H1 (cell line): Measurements from ENCODE around the gene MCM7. TPM values are rescaled to one million over a fixed set of nuclear protein-coding genes. Genes with fewer than 3 reads are reported as not detected.

Experiments
- CTCF ChIA-PET: fragments of 300-600 bp; sonication (Branson Sonifier 250); formaldehyde crosslinking; loops from one replicate; lab custom pipeline; 2021; ENCODE audit not compliant: partially characterized antibody; lab: Charles Lee
- POLR2A ChIA-PET: fragments of 300-600 bp; sonication (Branson Sonifier 250); formaldehyde crosslinking; loops from one replicate; lab custom pipeline; 2021; ENCODE audit warnings: inconsistent platforms; ENCODE audit not compliant: partially characterized antibody; lab: Charles Lee
- DNase-seq, 2 experiments: peaks; one replicate each; pipeline versions ENCODE4 v3.0.0 to v3.0.0-alpha.2; 2010 to 2022; ENCODE audit warnings: low spot score in 2 of 2, low read depth in 1 of 2, mixed read lengths in 1 of 2
- FAIRE-seq: peaks from 2 replicates; lab custom pipeline; 2011; peaks lifted over from hg19 to GRCh38; lab: Jason Lieb, UNC
- H2AFZ ChIP-seq: 2 replicates; pipeline ENCODE4 v1.8.1; 2012; ENCODE audit warnings: low read length, inconsistent platforms
- H2AK5ac ChIP-seq: 2 replicates; pipeline ENCODE4 v1.6.1; 2013; ENCODE audit warnings: low read depth, low read length
- H2BK120ac ChIP-seq: replicated peaks from 2 replicates; pipeline ENCODE3; 2013; ENCODE audit warnings: low read depth, low read length, inconsistent platforms
- H2BK12ac ChIP-seq: 2 replicates; pipeline ENCODE4 v1.6.1; 2013; ENCODE audit warnings: low read depth, low read length
- H2BK15ac ChIP-seq: 2 replicates; pipeline ENCODE4 v1.6.1; 2013; ENCODE audit warnings: low read length
- H2BK20ac ChIP-seq: 2 replicates; pipeline ENCODE4 v1.6.1; 2013; ENCODE audit warnings: low read length
- H2BK5ac ChIP-seq: 2 replicates; pipeline ENCODE4 v1.6.1; 2013; ENCODE audit warnings: low read depth, low read length
- H3K14ac ChIP-seq: 2 replicates; pipeline ENCODE4 v1.6.1; 2013; ENCODE audit warnings: inconsistent platforms; ENCODE audit not compliant: insufficient read length
- H3K18ac ChIP-seq: 2 replicates; pipeline ENCODE4 v1.6.1; 2013; ENCODE audit warnings: low read length; ENCODE audit errors: extremely low read depth
- H3K23ac ChIP-seq: 2 replicates; pipeline ENCODE4 v1.6.1; 2013; ENCODE audit warnings: inconsistent platforms; ENCODE audit not compliant: insufficient read length
- H3K23me2 ChIP-seq: 2 replicates; pipeline ENCODE4 v1.6.1; 2013; ENCODE audit warnings: low read depth, low read length
- H3K27ac ChIP-seq: 2 replicates; pipeline ENCODE4 v1.6.1; 2011; ENCODE audit warnings: low read depth, low read length, inconsistent platforms
- H3K27me3 ChIP-seq, 4 experiments: replicated peaks in 1 of 4; 1 replicate in 1 of 4; 2 replicates in 3 of 4; pipeline versions ENCODE4 v1.6.1 to v1.8.1; 2011 to 2013; ENCODE audit warnings: low read length in 3 of 4, mild to moderate bottlenecking in 3 of 4, inconsistent platforms in 2 of 4, mixed read lengths in 2 of 4, moderate library complexity in 1 of 4; ENCODE audit not compliant: control insufficient read depth in 3 of 4, insufficient read depth in 3 of 4; ENCODE audit errors: extremely low read depth in 1 of 4
- H3K36me3 ChIP-seq, 4 experiments: 2 replicates each; pipeline versions ENCODE4 v1.6.1 to v1.8.1; 2011 to 2013; ENCODE audit warnings: mild to moderate bottlenecking in 4 of 4, low read length in 3 of 4, moderate library complexity in 2 of 4, control low read depth in 1 of 4, inconsistent platforms in 1 of 4; ENCODE audit not compliant: insufficient read depth in 4 of 4, control insufficient read depth in 2 of 4
- H3K4ac ChIP-seq: replicated peaks from 2 replicates; pipeline ENCODE3; 2013; ENCODE audit warnings: low read length, low read depth, mixed read lengths, inconsistent platforms; ENCODE audit not compliant: insufficient read length
- H3K4me1 ChIP-seq, 4 experiments: replicated peaks in 1 of 4; 1 replicate in 1 of 4; 2 replicates in 3 of 4; pipeline versions ENCODE4 v1.6.1 to v1.8.1; 2011 to 2013; ENCODE audit warnings: low read length in 3 of 4, inconsistent platforms in 2 of 4, mixed read lengths in 1 of 4; ENCODE audit not compliant: insufficient read depth in 4 of 4, control insufficient read depth in 3 of 4
- H3K4me2 ChIP-seq, 2 experiments: 2 replicates each; pipeline versions ENCODE4 v1.6.1 to v1.8.1; 2011 to 2013; ENCODE audit warnings: low read depth in 2 of 2, low read length in 2 of 2, control low read depth in 1 of 2, inconsistent platforms in 1 of 2, mild to moderate bottlenecking in 1 of 2; ENCODE audit not compliant: insufficient read depth in 1 of 2
- H3K4me3 ChIP-seq, 4 experiments: fragments of 200-600, 300-600 bp in 1 of 4; sonication (generic), shearing (Covaris generic), sonication (Bioruptor Twin) in 1 of 4; 2 replicates each; pipeline versions ENCODE4 v1.5.1 to v1.8.1; 2011 to 2016; ENCODE audit warnings: low read length in 4 of 4, low read depth in 3 of 4, control low read depth in 2 of 4, inconsistent platforms in 2 of 4, mild to moderate bottlenecking in 2 of 4, mixed read lengths in 1 of 4, moderate library complexity in 1 of 4; ENCODE audit not compliant: insufficient read depth in 2 of 4; ENCODE audit errors: extremely low read depth in 1 of 4
- H3K56ac ChIP-seq: replicated peaks from 2 replicates; pipeline ENCODE3; 2013; ENCODE audit warnings: low read depth, mild to moderate bottlenecking, mixed read lengths, low read length, inconsistent platforms; ENCODE audit not compliant: insufficient read length
- H3K79me1 ChIP-seq: 2 replicates; pipeline ENCODE4 v1.6.1; 2013; ENCODE audit warnings: low read depth, low read length, control low read depth
- H3K79me2 ChIP-seq, 2 experiments: 2 replicates each; pipeline versions ENCODE4 v1.6.1 to v1.8.1; 2012 to 2013; ENCODE audit warnings: low read length in 2 of 2, mild to moderate bottlenecking in 2 of 2, inconsistent platforms in 1 of 2; ENCODE audit not compliant: insufficient read depth in 2 of 2, control insufficient read depth in 1 of 2
- H3K9ac ChIP-seq, 4 experiments: replicated peaks in 1 of 4; 1 replicate in 1 of 4; 2 replicates in 3 of 4; pipeline versions ENCODE4 v1.6.1 to v1.8.1; 2011 to 2013; ENCODE audit warnings: low read depth in 3 of 4, low read length in 3 of 4, control low read depth in 2 of 4, mild to moderate bottlenecking in 2 of 4, moderate library complexity in 2 of 4, inconsistent platforms in 1 of 4; ENCODE audit errors: extremely low read depth in 1 of 4
- H3K9me3 ChIP-seq, 2 experiments: 2 replicates each; pipeline versions ENCODE4 v1.6.1 to v1.8.1; 2012 to 2013; ENCODE audit warnings: mild to moderate bottlenecking in 2 of 2, moderate library complexity in 2 of 2, control low read depth in 1 of 2, inconsistent platforms in 1 of 2, low read depth in 1 of 2, low read length in 1 of 2, mixed read lengths in 1 of 2; ENCODE audit not compliant: insufficient read depth in 2 of 2
- H4K20me1 ChIP-seq, 2 experiments: replicated peaks in 1 of 2; 2 replicates each; pipeline versions ENCODE3 to v1.8.1; 2011 to 2013; ENCODE audit warnings: inconsistent platforms in 2 of 2, low read length in 2 of 2, mild to moderate bottlenecking in 1 of 2; ENCODE audit not compliant: insufficient read depth in 2 of 2, control insufficient read depth in 1 of 2
- H4K5ac ChIP-seq: 2 replicates; pipeline ENCODE4 v1.6.1; 2013; ENCODE audit warnings: low read length, low read depth, mixed read lengths, inconsistent platforms; ENCODE audit not compliant: insufficient read length
- H4K8ac ChIP-seq: 2 replicates; pipeline ENCODE4 v1.8.0; 2013; ENCODE audit warnings: mild to moderate bottlenecking, moderate library complexity, low read length, inconsistent platforms; ENCODE audit not compliant: insufficient read depth; ENCODE audit errors: extremely low read depth
- H4K91ac ChIP-seq: replicated peaks from 2 replicates; pipeline ENCODE3; 2013; ENCODE audit warnings: low read length, mixed read lengths, inconsistent platforms; ENCODE audit not compliant: insufficient read length
- CBX8 ChIP-seq: fragments of 300-800, 300-1000 bp; sonication (generic); IDR thresholded peaks from 2 replicates; pipeline ENCODE4 v1.7.1; 2016; ENCODE audit warnings: low read depth, low read length, borderline replicate concordance
- RBBP5 ChIP-seq: IDR thresholded peaks from 2 replicates; pipeline ENCODE4 v1.7.1; 2012; ENCODE audit warnings: low read depth, mild to moderate bottlenecking, inconsistent platforms, low read length, moderate library complexity, borderline replicate concordance
- SUZ12 ChIP-seq: fragments of 200-600 bp; sonication (generic); IDR thresholded peaks from 2 replicates; pipeline ENCODE4 v1.6.1; 2012; ENCODE audit warnings: mild to moderate bottlenecking, inconsistent platforms, low read length, moderate library complexity, mixed read lengths
- ZNF274 ChIP-seq: IDR thresholded peaks from 2 replicates; pipeline ENCODE4 v1.7.0; 2012; ENCODE audit warnings: low read length, borderline replicate concordance; ENCODE audit errors: extremely low read depth
- WGBS, 2 experiments: shearing (Covaris generic) in 1 of 2; methylation state at CpG; one replicate each; pipeline versions ENCODE4 v1.1.6 to v1.1.7; 2013 to 2015; ENCODE audit warnings: low lambda C conversion rate in 2 of 2, mixed read lengths in 2 of 2, inconsistent platforms in 1 of 2, low coverage in 1 of 2, missing lambda C conversion rate in 1 of 2; ENCODE audit not compliant: insufficient replicate concordance in 2 of 2, insufficient coverage in 1 of 2, insufficient read length in 1 of 2; ENCODE audit errors: extremely low coverage in 1 of 2, missing lambda C conversion rate in 1 of 2; 5-methylcytosine and 5-hydroxymethylcytosine counted together
- polyA plus RNA-seq, 7 experiments: library from polyadenylated mRNA; depleted of rRNA in 3 of 7; stranded (reverse) in 5 of 7; unstranded in 2 of 7; fragments of >200 nt in 5 of 7; fragments of 200-250 nt in 2 of 7; gene quantifications; 1 replicate in 5 of 7; 2 replicates in 1 of 7; 4 replicates in 1 of 7; pipeline versions ENCODE4 v1.2.1 to v1.2.3, GENCODE V29; 2011 to 2013; ENCODE audit warnings: missing spikeins in 2 of 7, mixed read lengths in 2 of 7
- total RNA-seq: library from RNA; stranded (reverse); fragmentation: NEBNext Ultra II Directional; extraction: Animal tissue kit (Norgen Biotek cat#: 25700); gene quantifications from 2 replicates; pipeline ENCODE4 v1.2.1, GENCODE V29; 2021

Gene MCM7
- total and polyA plus RNA-seq, 2 of the 8 experiments (the other 6 are each of a cell fraction or from before 2014, with no cell fraction given): 313 to 344 TPM

GRCh38 chr7:100082978-100083377 lies 18.2 kb downstream of the MCM7 start:
- H2BK5ac ChIP-seq: no peak overlapping the region
- H3K4ac ChIP-seq: no peak overlapping the region
- H2AK5ac ChIP-seq: no peak overlapping the region
- no peak for DNase-seq
- peaks cover 12 to 21% (median 17%) of the 10 kb centered on the region in 4 experiments; a peak in 7 of 8 replicates for H3K36me3 ChIP-seq
- FAIRE-seq: no peak
- peaks cover 0 to 9% (median 4%) of the 10 kb centered on the region in 4 experiments; a peak in 3 of 7 replicates for H3K4me1 ChIP-seq
- H4K5ac ChIP-seq: no peak overlapping the region
- H3K9ac ChIP-seq: peak overlapping the region in 2 of 4 experiments; percentile 56 to 63; a peak in 3 of 7 replicates
- ChIA-PET POLR2A (interaction anchor here (0.6 to 19.5 kb wide), 17 partner anchors 11 to 262 kb away, joined by 3 to 722 read pairs (median 3); partner anchors contain the start of genes AP4M1, MBLAC1 and MCM7), CTCF (interaction anchor here (0.6 to 1.2 kb wide), 9 partner anchors 8 to 680 kb away, joined by 3 to 8 read pairs (median 4); partner anchors contain the start of genes AP4M1, GJC3 and MCM7)
- H3K14ac ChIP-seq: no peak overlapping the region
- H3K56ac ChIP-seq: no peak overlapping the region
- no peaks in the 10 kb centered on the region for H3K27me3 ChIP-seq
- peak overlapping the region; percentile 13 for H2BK120ac ChIP-seq
- 0 out of 2 replicates have a peak overlapping the region, but pooled peaks have one; percentile 61 for H2BK15ac ChIP-seq
- no peak overlapping the region for H2AFZ ChIP-seq
- no peak overlapping the region for H3K23ac ChIP-seq
- peaks cover 1 to 3% of the 10 kb centered on the region in 2 experiments for H4K20me1 ChIP-seq
- TF ChIP-seq ZNF274: no peak
- no peak for TF ChIP-seq SUZ12
- TF ChIP-seq CBX8: no peak
- TF ChIP-seq RBBP5: no peak
- no peak overlapping the region for H2BK20ac ChIP-seq
- H3K79me1 ChIP-seq: peaks cover 4% of the 10 kb centered on the region; the same call in 1 of the 2 replicates
- peaks cover 28 to 36% of the 10 kb centered on the region in 2 experiments for H3K79me2 ChIP-seq
- peak overlapping the region; percentile 89 for H3K18ac ChIP-seq
- H3K4me2 ChIP-seq: peak overlapping the region; percentile 34 to 65
- H2BK12ac ChIP-seq: peak overlapping the region; percentile 85; the same call in 1 of the 2 replicates
- H3K27ac ChIP-seq: peak overlapping the region; percentile 81
- peaks cover 6% of the 10 kb centered on the region; the same call in 1 of the 2 replicates for H3K23me2 ChIP-seq
- peak overlapping the region in 1 of 4 experiments; percentile 100; a peak in 2 of 8 replicates for H3K4me3 ChIP-seq
- no peak overlapping the region for H4K8ac ChIP-seq
- WGBS, 2 experiments: 67% methylated on average over 4 of the region's 4 CpGs; no CpG with 5 or more reads in 1 of the 2 experiments
- no peaks in the 10 kb centered on the region for H3K9me3 ChIP-seq
- H4K91ac ChIP-seq: no peak overlapping the region
